ENCODE results near the gene ACR.

ACR gene

DNA sequence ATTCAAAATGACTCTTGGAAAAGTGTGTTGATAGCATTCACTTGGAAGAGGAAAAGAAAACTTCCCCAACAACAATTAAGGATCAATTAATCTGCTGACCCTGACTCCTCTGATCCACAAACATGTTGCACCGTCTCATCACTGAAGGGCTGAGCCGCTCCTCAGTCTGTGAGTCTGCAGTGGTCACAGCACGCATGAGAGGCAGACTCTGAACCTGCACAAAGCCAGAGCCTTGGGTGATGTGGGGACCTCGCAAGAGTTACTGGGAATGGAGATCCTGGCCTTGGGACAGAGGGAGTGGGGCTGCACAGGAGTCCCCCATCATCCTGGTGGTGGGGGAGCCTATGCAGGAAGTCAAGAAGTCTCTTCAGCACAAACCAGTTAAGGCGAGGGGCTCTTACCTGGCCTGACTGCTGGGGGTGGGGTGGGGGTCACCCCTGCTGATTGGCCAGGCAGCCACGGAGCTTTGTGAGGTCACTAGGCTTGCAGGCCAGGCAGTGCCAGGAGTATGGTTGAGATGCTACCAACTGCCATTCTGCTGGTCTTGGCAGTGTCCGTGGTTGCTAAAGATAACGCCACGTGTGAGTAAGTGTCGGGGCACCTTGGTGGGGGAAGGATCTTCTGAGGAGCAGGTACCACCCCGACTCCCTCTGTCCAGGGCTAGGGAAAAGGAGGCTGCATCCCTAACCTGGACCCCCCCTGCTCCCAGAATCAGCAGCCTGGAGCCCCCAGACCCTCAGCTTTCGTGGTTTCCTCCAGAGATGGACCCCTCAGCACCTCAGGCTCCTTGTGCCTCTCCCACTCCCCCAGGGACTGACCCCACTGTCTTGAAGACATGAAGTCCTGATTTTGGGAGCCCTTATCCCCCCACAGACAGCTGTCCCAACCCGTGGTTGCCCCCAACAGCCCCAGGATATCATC lies at the start of gene ACR:
Gene ACR (plus strand): TSS at position 477 of the 921 bp plus-strand sequence. CDS start 32 bp downstream, at position 509.
- no peak for FAIRE-seq

DNA sequence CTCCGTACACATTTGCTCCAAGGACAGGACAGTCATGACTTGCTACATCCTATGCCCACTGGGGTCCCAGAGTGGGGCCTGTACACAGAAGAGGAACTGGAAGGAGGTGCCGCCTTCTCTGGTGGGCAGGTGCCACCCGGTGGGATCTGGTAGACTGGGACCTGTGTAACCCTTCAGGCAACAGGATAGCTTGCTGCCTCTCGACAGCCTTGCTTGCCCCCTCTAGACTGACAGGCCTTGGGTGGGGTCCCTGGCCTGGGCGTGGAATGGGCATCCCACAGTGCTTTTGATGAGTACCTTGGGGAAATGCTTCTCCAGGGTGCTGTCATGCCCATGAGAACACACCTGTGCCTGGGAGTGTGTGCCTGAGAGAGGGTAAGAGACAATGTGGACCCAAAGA lies 49.6 kb upstream of the ACR start:
- no peak for FAIRE-seq

DNA sequence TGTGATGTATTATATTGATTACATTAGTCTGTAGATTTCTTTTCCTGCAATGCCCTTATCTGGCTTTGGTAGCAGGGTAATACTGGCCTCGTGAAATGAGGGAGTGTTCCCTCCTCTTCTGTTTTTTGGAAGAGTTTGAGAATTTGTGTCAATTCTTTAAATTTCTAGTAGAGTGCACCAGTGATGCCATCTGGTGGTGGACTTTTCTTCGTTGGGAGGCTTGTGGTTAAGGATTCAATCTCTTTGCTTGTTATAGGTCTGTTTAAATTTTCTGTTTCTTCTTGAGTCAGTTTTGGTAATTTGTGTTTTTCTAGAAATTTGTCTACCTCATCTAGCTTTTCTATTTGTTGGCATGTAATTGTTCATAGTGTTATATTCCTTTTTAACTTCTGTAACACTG lies 46.5 kb upstream of the ACR start:
- no peak for FAIRE-seq

DNA sequence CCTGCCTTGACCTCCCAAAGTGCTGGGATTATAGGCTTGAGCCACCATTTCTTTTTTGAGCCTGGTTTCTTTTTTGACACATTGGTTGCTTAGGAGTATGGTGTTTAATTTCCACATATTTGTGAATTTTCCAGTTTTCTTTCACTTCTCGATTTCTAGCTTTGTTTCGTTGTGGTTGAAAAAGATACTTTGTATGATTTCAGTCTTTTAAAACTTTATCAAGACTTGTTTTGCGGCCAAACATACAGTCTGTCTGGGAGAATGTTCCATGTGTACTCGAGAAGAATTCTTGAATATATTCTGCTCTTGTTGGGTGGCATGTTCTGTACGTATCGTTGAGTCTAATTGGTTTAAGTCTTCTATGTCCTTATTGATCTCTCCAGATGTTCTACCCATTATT lies 44.5 kb upstream of the ACR start:
- no peak for FAIRE-seq

GRCh38 chr22:50694099-50694605 lies 43.9 kb upstream of the ACR start:
- FAIRE-seq: no peak

DNA sequence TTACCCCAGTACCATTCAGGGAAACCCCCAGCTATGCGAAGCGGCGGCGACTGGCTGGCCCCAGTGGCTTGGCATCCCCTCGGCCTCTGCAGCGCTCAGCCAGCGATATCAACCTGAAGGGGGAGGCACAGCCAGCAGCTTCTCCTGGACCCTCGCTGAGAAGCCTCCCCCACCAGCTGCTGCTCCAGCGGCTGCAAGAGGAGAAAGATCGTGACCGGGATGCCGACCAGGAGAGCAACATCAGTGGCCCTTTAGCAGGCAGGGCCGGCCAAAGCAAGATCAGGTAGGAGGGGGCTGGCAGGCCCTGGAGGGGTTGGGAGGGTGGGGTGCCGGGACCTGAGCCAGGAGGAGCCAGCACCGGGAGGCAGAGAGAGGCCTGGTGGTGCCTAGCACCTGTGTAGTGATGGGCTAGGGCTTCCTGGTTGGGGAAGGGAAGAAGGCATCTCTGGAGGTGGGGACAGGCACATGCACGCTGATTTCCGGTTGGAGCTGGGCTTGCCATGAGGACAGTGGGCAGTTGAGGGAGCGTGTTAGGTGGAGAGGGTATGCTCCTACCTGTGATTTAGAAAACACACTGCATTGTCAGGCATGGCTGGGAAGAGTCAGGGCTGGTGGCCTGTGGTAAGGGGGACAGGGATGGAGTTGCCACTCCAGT lies 43.1 kb upstream of the ACR start:
- FAIRE-seq: no peak

DNA sequence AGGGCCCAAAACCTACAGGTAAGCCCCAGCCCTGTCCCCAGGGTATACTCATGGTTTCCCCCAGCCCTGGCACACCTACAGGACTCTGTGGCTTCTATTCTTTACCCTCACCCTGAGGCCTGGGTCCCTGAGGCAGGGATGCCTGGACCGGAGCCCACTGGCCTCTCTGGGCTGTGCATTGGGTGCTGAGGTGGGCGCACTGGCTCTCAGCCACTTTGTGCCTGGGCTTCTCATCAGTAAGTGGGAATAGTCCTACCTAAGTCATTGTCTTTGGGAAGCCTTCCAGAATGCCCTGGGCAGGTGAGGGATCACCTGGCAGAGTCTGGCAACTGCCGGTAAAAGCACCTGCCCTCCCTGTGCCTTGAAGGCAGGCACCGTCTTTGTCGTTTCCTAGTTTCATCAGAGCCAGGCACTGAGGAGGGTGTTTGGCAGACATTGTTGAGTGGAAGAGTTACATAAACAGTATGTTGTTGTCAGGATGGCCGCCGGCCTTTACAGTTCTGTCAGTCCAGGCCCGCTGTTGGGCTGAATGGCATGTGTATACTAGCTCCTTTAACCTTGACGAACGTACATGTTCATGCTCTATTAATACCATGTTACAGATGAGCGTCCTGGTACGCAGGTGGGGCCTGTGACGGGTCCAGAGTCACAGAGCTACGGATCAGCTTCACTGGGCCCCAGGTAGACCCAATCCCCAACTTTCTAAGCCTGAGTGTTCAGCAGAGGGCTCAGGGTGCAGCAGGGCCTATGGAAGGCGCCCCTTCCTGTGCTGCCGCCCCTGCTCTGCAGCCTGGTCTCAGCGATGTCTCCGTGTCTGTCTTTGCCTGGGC lies 42.4 kb upstream of the ACR start:
- FAIRE-seq: no peak

DNA sequence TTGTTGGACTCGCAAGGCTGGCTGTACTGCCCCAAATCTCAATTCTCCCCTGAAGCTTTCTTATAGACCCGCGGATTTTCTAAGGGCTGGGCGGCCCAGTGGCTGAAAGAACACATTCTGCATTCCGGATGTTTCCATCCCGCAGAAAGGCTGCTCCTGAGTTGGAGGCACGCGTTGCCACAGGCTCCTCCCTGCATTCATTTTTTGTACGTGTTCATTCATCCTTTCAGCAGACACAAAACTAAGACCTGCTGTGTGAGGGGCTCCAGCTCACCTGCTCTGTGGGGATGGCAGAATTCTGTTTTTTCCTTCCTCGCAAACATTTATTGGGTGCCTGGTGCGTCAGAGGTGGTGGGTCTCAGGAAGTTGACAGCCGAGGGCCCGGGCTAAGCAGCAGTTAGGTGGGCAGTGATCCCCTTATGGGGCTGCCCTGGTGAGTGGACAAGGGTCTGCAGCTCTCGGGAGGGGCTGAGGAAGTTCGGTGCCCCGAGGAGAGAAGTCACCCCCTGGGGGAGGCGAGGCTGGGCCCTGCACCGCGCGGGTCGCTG lies 41.7 kb upstream of the ACR start:
- no peak for FAIRE-seq

DNA sequence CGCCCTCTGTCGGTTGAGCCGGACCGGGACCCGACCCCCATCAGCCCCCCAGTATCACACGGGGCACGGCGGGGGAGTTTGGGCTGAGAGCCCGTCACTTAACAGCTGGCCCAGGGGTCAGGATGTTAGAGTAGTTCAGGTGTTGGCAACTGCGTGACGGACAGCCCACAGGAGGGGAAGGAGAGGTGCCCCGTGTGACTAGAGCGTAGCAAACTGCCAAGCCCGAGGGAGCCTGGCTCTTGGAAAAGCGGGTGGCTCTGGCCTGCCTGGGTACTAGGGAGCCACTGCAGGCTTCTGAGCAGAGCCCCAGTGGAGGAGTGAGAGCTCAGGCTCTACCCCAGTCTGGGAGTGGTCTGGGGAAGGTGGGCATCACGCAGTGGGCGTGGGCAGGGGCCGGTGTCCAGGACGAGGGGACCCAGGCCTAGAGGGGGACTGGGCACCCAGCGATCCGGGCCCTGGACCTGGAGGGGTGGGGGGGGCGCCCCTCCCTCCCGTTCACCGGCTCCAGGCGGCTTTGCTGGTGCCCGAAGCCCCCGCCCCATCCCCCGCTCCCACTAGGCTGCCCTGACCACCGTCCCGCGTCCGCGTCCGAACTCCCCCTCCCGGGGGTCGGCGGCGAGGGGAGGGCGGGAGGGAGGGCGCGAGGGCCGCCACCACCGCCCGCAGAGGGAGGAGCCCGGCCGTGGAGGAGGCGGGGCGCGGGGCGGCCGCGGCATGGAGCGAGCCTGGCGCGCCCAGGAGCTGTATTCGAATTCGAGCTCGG lies 41.0 kb upstream of the ACR start:
- no peak for FAIRE-seq

DNA sequence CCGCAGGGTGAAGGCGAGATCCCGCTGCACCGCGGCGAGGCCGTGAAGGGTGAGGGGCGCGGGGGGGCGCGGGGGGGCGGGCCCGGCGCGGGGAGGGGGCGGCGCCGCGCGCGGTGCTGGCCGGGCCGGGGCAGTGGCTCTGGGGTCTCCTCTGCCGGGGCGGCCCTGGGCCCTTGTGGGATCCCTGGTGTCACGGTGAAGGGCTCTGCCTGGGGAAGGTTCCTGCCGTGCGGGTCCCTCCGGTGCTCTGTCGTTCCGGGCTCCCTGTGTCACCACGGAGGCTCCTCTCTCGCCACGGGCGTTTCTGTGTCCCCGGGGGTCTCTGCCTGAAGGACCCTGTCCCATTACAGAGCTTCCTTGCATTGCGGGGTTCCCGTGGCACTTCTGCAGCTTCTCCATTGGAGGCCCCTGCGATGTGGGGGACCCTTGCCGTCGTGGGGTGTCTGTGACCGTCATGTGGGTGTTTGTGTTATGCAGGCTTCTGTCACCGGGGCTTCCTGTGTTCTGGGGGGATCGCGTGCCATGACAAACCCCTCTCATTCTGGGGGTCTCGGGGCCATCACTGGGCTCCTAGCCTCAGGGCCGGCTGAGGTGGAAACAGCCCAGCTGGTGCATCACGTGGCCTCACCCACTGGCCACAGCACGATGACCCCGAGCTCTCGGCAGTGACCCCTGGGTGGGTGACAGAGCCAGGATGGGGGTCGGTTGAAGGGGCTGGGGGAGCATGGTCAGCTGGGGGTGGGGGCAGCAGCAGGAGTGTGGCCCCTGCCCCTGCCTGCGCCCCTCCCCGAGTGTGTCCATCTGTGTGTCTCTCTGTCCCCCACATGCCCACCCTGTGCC lies 40.1 kb upstream of the ACR start:
- no peak for FAIRE-seq

DNA sequence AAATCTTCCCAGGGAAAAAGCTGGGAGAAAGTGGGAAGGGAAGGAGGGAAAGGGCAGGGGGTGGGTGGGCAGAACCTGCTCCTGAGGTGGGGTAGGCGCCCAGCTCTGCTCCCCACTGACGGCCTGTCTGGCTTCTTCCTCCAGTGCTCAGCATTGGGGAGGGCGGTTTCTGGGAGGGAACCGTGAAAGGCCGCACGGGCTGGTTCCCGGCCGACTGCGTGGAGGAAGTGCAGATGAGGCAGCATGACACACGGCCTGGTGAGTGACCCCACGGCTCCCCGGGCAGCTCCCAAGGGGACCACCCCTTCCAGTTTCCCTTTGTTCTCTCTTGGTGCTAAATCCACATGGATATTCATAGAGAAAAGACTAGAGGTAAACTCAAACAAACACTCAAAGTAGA lies 39.5 kb upstream of the ACR start:
- no peak for FAIRE-seq

DNA sequence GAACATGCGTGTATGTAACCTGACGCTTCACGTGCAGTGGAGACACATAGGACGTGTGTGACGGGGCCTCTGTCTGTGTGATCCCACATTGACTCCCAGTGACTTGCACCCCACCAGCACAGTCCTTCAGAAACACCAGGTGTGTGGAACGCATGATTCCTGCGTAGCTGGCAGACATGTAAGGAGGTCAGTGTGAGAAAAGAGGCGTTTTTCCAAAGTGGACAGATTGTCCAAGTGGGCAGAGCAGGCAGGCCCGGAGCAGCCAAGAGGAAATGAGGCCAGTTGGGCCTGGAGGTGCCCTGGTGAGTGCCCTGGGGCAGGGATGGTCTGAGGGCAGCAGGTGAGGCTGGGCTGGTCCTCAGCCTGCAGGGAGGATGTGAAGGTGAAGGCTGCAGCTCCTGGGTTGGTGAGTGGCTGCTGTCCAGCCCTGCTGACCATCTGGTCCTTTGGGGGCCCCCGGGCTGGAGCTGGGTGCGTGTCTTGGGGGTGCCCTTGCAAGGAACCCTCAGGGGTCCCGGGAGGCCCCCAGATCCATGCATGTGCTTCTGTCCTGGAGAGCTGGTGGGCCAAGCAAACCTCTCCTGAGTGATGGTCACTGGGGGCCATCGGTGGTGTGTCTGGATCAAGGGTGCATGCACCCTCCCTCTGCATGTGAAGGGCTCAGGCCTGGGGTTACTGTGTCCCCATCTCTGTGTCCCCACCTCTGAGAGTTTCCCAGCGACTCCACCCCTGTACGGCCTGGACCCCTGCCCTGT lies 38.8 kb upstream of the ACR start:
- FAIRE-seq: no peak

GRCh38 chr22:50699756-50700386 lies 38.1 kb upstream of the ACR start:
- FAIRE-seq: no peak

DNA sequence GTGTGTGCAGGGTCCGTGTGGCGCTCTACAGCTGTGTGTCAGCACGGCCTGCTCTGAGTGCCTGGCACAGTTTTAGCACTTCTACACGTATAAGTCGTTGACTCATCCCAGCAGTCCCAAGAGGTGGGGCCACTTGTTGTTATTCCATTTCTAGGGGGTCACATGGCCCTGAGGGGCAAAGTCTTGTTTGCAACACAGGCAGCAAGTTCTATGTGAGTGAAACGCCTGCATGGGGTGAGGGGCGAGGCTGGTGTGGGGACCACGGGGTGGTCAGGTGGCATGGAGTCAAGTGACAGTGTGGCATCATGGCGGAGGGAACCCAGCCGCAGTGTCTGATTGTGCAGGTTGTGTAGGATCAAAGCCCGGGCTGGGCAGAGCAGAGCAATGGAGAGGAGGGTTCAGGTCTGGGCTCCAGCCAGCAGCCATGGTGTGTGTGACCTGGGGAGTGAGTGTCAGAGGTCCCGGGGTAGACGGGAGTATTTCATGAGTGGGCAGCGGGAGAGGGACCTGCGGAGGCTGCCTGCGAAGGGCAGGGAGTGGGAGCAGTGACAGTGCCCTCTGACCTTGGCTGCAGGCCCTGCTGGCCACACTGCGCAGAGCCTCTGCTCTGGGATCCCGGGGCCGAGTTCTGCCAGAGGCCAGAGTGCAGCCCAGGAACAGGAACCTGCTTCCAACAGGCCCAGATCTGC lies 37.5 kb upstream of the ACR start:
- FAIRE-seq: no peak

- no peak for FAIRE-seq
These were observed 37.0 kb upstream of the ACR start for GRCh38 chr22:50701076-50701419.

- no peak for FAIRE-seq
These were observed 36.4 kb upstream of the ACR start for GRCh38 chr22:50701428-50702154.

- FAIRE-seq: no peak
These were observed 35.7 kb upstream of the ACR start for GRCh38 chr22:50702261-50702671.

Measured in islet of Langerhans (tissue), 1 donor.